ENCODE results near the gene DRGX.

GRCh38 chr10:49363309-49364031 is 32.4 kb downstream of the DRGX start:
- TF ChIP-seq CTCF (IDR thresholded peaks at IDR 0.05) (no peak), POLR2A (IDR thresholded peaks at IDR 0.05) (no peak)
